Choroid plexus epithelial cell (primary cell): ENCODE results near the gene OFD1.
"Not testable (repeated sequence)": the region's sequence is repeated elsewhere in the genome, so short reads cannot be mapped to it uniquely, and the experiment has no call there.

ENCODE experiments used
- DNase-seq: peaks from one replicate; pipeline ENCODE4 v3.0.0-alpha.2; 2010; ENCODE audit warnings: low read depth
- H3K4me3 ChIP-seq: 2 replicates; pipeline ENCODE4 v1.5.1; 2011; ENCODE audit warnings: low read depth, mild to moderate bottlenecking, control low read depth, low read length, moderate library complexity
- TF ChIP-seq, protein P1 (sequence below): conservative IDR thresholded peaks from 2 replicates; pipeline ENCODE4 v1.5.1; 2011; ENCODE audit warnings: low read depth, mild to moderate bottlenecking, control low read depth, inconsistent platforms, low read length, moderate library complexity

Gene OFD1

DNA sequence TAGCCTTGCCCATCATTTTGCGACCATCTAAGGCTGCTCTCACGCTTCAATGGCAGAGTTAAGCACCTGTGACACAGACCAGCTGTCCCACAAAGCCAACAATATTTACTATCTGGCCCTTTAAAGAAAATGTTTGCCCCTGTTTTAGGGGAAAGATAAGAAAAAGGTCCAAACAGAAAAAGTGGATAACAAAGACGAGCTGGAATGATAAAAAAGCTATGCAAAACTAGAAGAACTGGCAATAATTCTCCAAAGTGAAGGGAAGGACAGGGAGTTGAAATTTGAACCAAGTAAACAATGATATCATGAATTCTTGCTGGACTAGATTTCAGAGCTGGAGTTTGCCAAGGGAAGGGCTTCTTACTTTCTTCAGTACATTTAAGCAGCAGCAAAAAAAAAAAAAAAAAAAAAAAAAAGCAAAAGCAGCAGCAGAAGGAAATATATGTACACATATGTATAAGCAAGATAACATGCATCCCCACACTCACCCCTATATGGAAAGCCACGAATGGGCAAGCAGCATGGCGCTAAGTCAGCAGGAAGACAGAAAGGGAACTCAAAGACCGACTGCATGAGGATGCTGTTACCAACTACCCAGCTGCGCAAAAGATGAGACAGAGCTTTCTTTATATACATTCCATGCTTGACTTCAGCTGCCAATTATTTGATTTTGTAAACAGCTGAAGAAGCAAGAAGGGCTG lies 12.6 kb upstream of the OFD1 start:
- TF ChIP-seq, protein P1, sequence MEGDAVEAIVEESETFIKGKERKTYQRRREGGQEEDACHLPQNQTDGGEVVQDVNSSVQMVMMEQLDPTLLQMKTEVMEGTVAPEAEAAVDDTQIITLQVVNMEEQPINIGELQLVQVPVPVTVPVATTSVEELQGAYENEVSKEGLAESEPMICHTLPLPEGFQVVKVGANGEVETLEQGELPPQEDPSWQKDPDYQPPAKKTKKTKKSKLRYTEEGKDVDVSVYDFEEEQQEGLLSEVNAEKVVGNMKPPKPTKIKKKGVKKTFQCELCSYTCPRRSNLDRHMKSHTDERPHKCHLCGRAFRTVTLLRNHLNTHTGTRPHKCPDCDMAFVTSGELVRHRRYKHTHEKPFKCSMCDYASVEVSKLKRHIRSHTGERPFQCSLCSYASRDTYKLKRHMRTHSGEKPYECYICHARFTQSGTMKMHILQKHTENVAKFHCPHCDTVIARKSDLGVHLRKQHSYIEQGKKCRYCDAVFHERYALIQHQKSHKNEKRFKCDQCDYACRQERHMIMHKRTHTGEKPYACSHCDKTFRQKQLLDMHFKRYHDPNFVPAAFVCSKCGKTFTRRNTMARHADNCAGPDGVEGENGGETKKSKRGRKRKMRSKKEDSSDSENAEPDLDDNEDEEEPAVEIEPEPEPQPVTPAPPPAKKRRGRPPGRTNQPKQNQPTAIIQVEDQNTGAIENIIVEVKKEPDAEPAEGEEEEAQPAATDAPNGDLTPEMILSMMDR, result no peak
- DNase-seq, result peak; percentile 81
- H3K4me3 ChIP-seq, result no peak overlapping the region

DNA sequence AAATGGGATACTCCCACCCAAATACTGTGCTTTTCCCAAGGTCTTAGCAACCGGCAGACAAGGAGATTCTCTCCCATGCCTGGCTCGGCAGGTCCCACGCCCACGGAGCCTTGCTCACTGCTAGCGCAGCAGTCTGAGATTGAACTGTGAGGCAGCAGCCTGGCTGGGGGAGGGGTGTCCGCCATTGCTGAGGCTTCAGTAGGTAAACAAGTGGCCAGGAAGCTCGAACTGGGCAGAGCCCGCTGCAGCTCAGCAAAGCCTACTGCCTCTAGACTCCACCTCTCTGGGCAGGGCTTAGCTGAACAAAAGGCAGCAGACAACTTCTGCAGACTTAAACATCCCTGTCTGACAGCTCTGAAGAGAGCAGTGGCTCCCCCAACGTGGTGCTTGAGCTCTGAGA lies 9.7 kb upstream of the OFD1 start:
- H3K4me3 ChIP-seq, DNase-seq: not testable (repeated sequence)

DNA sequence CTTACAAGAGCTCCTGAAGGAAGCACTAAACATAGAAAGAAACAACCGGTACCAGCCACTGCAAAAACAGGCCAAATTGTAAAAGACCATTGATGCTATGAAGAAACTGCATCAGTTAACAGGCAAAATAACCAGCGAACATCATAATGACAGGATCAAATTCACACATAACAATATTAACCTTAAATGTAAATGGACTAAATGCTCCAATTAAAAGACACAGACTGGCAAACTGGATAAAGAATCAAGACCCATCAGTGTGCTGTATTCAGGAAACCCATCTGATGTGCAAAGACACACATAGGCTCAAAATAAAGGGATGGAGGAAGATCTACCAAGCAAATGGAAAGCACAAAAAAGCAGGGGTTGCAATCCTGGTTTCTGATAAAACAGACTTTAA lies 8.0 kb upstream of the OFD1 start:
- not testable (repeated sequence) for H3K4me3 ChIP-seq, DNase-seq

DNA sequence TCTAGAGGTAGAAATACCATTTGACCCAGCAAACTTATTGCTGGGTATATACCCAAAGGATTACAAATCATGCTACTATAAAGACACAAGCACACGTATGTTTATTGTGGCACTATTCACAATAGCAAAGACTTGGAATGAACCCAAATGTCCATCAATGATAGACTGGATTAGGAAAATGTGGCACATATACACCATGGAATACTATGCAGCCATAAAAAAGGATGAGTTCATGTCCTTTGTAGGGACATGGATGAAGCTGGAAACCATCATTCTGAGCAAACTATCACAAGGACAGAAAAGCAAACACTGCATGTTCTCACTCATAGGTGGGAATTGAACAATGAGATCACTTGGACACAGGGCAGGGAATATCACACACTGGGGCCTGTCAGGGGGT lies 4.0 kb upstream of the OFD1 start:
- not testable (repeated sequence) for H3K4me3 ChIP-seq, DNase-seq

DNA sequence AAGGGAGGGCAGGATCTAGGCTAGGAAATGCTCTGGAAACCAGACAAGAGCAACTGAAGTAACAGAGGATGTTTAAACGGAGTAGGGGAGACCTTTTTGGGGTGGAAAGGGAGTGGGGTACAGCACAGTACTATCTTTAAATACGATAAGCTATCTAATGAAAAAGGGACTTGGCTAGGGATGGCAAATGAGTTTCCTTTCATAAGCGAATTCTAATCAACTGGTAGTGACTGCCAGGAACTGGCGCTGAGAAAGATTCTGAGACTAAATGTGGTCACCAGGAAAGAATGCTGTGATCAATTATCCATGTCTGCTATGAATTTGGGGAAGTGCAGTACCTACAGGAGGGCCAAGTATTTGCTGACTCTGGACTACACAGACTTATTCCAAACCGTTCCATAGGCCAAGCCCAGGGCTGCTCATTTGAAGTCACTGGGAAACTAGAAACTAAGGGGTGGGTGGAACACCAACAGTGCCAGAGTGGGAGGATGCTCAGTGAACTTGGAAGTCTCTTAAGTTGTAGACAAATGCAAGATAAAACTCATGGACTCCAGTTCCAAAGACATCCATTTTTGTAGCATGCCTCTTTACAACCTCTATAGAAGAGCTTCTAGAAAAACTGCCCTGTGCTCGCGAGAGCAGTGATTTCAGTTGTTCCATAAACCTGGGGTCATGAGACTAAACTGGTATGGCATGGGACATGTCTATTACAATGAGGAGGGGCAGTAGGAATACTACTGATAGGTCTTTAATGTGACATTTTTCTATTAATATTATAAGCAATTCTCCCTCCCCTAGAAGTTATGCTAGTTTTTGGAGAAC lies 2.1 kb upstream of the OFD1 start:
- H3K4me3 ChIP-seq, result no peak overlapping the region
- TF ChIP-seq, protein P1, result no peak
- DNase-seq, result no peak

DNA sequence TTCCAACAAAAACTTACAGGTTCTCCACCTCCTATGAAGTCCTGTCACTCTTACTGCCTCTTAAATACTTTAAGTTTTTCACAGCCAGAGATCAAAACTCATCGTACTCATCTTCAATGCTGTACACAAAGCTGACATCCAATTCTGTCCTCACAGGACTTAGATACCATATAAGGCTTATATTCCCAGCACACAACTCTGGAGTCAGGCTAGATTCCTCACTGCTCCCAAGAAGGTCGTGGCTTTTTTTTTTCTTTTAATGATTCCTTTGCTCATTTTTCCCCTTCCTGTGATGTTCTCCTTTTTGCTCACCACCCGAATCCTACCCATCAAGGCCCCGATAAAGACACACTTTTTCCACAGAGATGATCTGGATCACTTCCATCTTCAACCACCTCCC lies 1.0 kb upstream of the OFD1 start:
- no peak for DNase-seq
- TF ChIP-seq, protein P1, result no peak
- H3K4me3 ChIP-seq, result peak overlapping the region; percentile 77

DNA sequence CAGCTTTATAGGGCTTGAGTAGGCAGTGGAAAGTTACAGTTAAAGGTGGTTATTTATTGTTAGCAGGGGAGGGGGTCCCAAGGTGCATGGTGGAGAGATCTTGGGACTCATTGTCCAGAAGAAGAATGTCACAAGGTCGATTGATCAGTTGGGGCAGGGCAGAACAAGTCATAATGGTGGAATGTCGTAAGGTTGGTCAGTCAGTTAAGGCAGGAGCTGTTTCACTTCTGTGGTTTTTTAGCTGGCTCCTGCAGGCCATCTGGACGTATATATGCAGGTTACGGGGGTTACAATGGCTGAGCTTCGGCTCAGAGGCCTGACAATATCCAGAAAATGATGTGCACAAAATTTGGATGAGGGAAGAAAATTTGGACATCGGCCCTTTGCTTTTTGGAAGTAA lies 7.1 kb downstream of the OFD1 start:
- no peak overlapping the region for H3K4me3 ChIP-seq
- TF ChIP-seq, protein P1, result no peak

DNA sequence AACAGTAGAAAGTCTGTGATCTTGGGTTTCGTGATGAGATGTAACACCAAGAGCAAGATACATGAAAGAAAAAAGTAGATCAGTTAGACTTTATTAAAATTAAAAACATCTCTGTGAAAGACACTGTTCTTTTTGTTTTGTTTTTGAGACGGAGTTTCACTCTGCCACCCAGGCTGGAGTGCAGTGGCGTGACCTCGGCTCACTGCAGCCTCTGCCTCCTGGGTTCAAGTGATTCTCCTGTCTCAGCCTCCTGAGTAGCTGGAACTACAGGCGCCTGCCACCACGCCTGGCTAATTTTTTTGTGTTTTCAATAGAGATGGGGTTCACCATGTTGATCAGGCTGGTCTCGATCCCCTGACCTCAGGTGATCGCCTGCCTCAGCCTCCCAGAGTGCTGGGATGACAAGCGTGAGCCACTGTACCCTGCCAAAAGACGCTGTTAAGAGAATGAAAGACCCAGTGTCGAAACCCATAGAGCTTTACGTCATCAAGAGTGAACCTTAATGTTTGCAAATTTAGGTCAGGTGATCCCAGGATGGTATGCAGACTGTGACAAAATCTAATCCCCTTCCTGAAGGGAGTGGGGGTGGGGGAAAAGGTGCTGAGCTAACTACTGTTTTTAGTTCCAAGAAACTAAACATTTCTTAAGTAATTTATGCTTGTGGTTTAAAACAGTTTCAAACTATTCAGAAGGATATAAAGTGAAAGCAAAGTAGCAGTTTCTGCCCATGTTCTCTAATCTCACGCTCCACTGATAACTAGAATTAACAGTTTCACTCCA lies 8.0 kb downstream of the OFD1 start:
- no peak overlapping the region for H3K4me3 ChIP-seq
- TF ChIP-seq, protein P1, result no peak
- no peak for DNase-seq

More for the DNA sequence above, 7.1 kb downstream of the OFD1 start:
- DNase-seq, result no peak
